GM19452 (cell line): ENCODE data around the gene LNX1.

Experiments used
- ATAC-seq: cut with Tn5 transposase; IDR thresholded peaks from one replicate; pipeline ENCODE4 v1.9.1; 2021; ENCODE audit not compliant: unreplicated experiment

The LNX1 gene

DNA sequence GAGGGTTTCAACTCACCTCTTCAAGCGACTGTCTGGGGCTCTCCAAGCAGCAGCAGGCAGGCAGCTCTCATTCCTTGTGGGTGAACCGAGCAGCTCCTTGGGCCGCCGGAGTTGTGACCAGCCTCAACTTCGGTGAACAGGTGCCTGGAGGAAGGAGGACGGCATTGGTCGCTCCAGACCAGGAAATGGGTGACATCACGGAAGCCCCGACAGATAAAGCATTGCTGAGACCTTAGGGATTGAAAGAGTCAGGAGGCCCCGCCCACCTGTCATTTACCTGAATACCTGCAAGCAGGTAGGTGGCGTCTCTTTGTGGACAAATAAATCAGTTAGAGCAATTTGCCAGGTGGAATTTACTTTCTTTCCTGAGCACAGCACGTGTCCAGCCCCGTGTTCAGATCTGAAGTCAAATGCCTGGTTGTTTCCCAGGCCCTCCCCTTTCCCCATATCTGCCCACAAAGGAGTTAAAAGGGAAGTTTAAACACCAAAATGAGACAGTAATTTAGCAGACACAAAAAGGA lies at the start of gene LNX1:
TSS of gene LNX1 (minus strand) at position 115 of the 521 bp plus-strand sequence. CDS start 17,484 bp downstream, outside the sequence.
- ATAC-seq: no peak

- ATAC-seq: peak; percentile 63
These were observed 49.5 kb upstream of the LNX1 start for GRCh38 chr4:53640576-53641453.

GRCh38 chr4:53638919-53639318 lies 47.6 kb upstream of the LNX1 start:
- ATAC-seq: no peak

DNA sequence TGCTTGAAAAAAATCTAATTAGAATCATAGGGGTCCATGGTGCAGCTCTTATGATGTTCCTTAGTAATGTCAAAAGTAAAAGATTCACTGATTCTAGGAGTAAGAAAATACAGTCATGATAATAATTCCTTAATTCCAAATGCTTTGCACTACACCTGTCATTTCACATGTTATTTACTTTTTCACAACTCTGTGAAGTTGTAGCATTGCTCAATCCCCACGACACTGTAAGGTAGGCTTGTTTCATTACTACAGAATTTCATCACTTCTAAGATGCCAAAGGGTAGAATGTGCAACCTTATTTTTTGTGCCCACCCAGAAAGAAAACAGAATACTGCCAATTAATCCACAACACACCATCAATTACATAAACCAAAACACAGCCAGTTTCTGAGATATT lies 46.1 kb upstream of the LNX1 start:
- no peak for ATAC-seq

GRCh38 chr4:53635697-53636483 lies 44.6 kb upstream of the LNX1 start:
- no peak for ATAC-seq

DNA sequence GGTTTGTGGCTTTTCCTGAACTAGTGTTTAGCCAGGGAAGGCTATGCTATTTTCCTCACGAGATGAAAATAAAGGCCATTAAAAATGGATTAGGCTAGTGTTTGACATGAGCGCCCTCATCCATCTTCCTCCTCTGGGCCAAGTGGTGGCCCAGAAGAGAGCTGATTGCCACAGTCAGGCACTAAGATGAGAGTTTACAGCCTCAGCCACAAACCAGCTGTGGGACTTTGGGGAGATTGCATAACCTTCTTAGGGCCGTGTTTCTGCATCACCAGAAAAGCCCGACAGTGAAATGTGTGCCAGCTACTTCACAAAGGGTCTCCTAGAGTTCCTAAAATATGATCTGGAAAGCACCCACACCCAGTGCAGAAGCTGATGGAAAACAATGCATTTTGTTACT lies 42.3 kb upstream of the LNX1 start:
- ATAC-seq: no peak

- no peak for ATAC-seq
These were observed 38.0 kb upstream of the LNX1 start for GRCh38 chr4:53629296-53629695.

GRCh38 chr4:53626491-53626890 lies 35.2 kb upstream of the LNX1 start:
- ATAC-seq: no peak

GRCh38 chr4:53625888-53626287 lies 34.6 kb upstream of the LNX1 start:
- no peak for ATAC-seq

- no peak for ATAC-seq
These were observed 31.5 kb upstream of the LNX1 start for GRCh38 chr4:53622739-53623151.

GRCh38 chr4:53620956-53621355 lies 29.7 kb upstream of the LNX1 start:
- no peak for ATAC-seq

DNA sequence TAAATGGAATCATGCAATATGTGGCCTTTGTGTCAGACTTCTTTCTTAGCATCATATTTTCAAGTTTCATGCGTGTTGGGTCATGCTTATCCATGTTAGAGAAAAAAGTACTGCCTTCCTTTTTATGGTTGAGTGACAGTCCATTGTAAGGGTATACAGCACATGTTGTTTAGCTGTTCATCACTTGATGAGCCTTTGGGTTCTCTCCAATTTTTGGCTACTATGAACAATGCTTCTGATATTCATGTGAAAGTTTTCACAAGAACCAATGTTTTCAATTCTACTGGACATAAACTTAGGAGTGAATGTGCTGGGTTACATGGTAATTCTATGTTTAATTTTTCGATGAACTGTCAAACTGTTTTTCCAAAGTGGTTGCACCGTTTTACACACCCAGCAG lies 28.1 kb upstream of the LNX1 start:
- no peak for ATAC-seq

GRCh38 chr4:53618321-53618720 lies 27.0 kb upstream of the LNX1 start:
- no peak for ATAC-seq

- no peak for ATAC-seq
These were observed 25.9 kb upstream of the LNX1 start for GRCh38 chr4:53617101-53617680.

DNA sequence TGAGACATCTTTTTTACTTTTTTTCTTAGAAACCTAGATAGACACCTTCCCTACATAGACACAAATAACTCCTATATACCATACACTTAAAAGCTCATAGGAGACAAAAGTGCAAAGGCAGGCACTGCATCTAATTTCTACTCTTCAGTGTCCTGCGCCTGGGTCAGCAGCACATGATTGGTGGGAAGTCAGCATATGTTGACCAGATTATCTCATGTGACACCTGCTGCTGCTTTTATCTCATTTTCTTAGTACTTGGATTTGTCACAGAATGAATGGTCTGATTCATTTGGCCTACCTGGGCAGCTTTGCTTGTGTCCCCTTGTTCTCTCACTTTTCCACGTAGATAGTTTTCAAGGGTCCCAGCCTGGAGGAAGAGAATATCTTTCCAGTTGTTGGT lies 24.9 kb upstream of the LNX1 start:
- no peak for ATAC-seq

GRCh38 chr4:53614591-53614990 lies 23.3 kb upstream of the LNX1 start:
- no peak for ATAC-seq

- ATAC-seq: no peak
These were observed 22.1 kb upstream of the LNX1 start for GRCh38 chr4:53613428-53613827.

GRCh38 chr4:53608649-53609048 lies 17.4 kb upstream of the LNX1 start:
- no peak for ATAC-seq

GRCh38 chr4:53608242-53608641 lies 17.0 kb upstream of the LNX1 start:
- no peak for ATAC-seq

GRCh38 chr4:53605783-53606182 lies 14.5 kb upstream of the LNX1 start:
- no peak for ATAC-seq

DNA sequence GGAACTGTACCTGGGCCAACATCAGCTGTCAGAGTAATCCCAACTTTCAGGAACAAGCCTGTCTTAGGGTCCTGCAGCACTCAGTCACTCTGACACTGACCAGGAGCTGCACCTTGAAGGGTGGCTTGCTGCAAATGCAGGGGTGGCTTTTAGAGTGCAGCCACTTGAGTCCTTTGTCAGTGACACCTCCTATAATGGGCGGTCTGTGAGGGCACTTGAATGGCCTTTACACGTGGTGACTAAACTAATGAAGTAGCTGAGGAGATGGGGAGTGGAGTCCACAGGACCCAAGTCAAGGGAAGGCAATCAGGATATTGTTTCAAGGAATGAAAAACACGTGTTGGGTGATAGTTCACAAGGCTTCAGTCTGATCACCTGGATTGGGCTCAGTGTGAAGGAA lies 11.1 kb upstream of the LNX1 start:
- ATAC-seq: no peak
